ENCODE results near the gene TRPV4.
"Not testable (repeated sequence)": the region's sequence is repeated elsewhere in the genome, so short reads cannot be mapped to it uniquely, and the experiment has no call there.

TRPV4 gene

GRCh38 chr12:109833307-109834189 is at the start of gene TRPV4:
Gene TRPV4 (minus strand): TSS chr12:109833398. CDS start chr12:109814796, 18,602 bp downstream.
- no peak for DNase-seq (ENCODE audit: low read depth in 2 of 2)

- no peak for DNase-seq (ENCODE audit: low read depth in 2 of 2)
These were observed 48.6 kb upstream of the TRPV4 start for GRCh38 chr12:109881752-109882151.

GRCh38 chr12:109880938-109881337 is 47.7 kb upstream of the TRPV4 start:
- no peak for DNase-seq (ENCODE audit: low read depth in 2 of 2)

- peak; percentile 65 to 87 for DNase-seq (ENCODE audit: low read depth in 2 of 2)
These were observed 47.1 kb upstream of the TRPV4 start, which contains the start of gene GLTP for GRCh38 chr12:109880043-109880931. Gene GLTP (minus strand): TSS chr12:109880541. CDS start chr12:109880374, 167 bp downstream.

- DNase-seq (ENCODE audit: low read depth in 2 of 2) = no peak
These were observed 46.3 kb upstream of the TRPV4 start for GRCh38 chr12:109879351-109880042.

- no peak for DNase-seq (ENCODE audit: low read depth in 2 of 2)
These were observed 45.6 kb upstream of the TRPV4 start for GRCh38 chr12:109878749-109879148.

GRCh38 chr12:109878247-109878625 is 45.0 kb upstream of the TRPV4 start:
- no peak for DNase-seq (ENCODE audit: low read depth in 2 of 2)

- no peak for DNase-seq (ENCODE audit: low read depth in 2 of 2)
These were observed 44.5 kb upstream of the TRPV4 start for GRCh38 chr12:109877504-109878246.

- no peak for DNase-seq (ENCODE audit: low read depth in 2 of 2)
These were observed 43.2 kb upstream of the TRPV4 start for GRCh38 chr12:109876406-109876805.

GRCh38 chr12:109875572-109876131 is 42.5 kb upstream of the TRPV4 start:
- no peak for DNase-seq (ENCODE audit: low read depth in 2 of 2)

GRCh38 chr12:109873653-109874052 is 40.5 kb upstream of the TRPV4 start:
- DNase-seq (ENCODE audit: low read depth in 2 of 2) = no peak

- DNase-seq (ENCODE audit: low read depth in 2 of 2) = no peak
These were observed 38.6 kb upstream of the TRPV4 start for GRCh38 chr12:109871668-109872314.

- DNase-seq (ENCODE audit: low read depth in 2 of 2) = no peak
These were observed 37.5 kb upstream of the TRPV4 start for GRCh38 chr12:109870648-109871047.

GRCh38 chr12:109868182-109869051 is 35.2 kb upstream of the TRPV4 start:
- no peak for DNase-seq (ENCODE audit: low read depth in 2 of 2)

- DNase-seq (ENCODE audit: low read depth in 2 of 2) = no peak
These were observed 31.7 kb upstream of the TRPV4 start for GRCh38 chr12:109864916-109865315.

- no peak for DNase-seq (ENCODE audit: low read depth in 2 of 2)
These were observed 30.9 kb upstream of the TRPV4 start for GRCh38 chr12:109863847-109864712.

GRCh38 chr12:109862491-109862890 is 29.3 kb upstream of the TRPV4 start:
- DNase-seq (ENCODE audit: low read depth in 2 of 2) = not testable (repeated sequence)

GRCh38 chr12:109861689-109862314 is 28.6 kb upstream of the TRPV4 start:
- no peak for DNase-seq (ENCODE audit: low read depth in 2 of 2)
